Mucosa of stomach (tissue), 1 donor: ENCODE data around the gene FRMD5.

Source experiments
- H3K27me3 ChIP-seq: one replicate; pipeline ENCODE4 v1.7.0; 2013; ENCODE audit warnings: mild to moderate bottlenecking, low read length; ENCODE audit not compliant: control insufficient read depth, insufficient read depth
- H3K36me3 ChIP-seq: one replicate; pipeline ENCODE4 v1.7.0; 2013; ENCODE audit warnings: low read length; ENCODE audit not compliant: control insufficient read depth, insufficient read depth
- H3K4me1 ChIP-seq: one replicate; pipeline ENCODE4 v1.7.0; 2013; ENCODE audit warnings: mild to moderate bottlenecking, low read length; ENCODE audit not compliant: control insufficient read depth, insufficient read depth
- H3K4me3 ChIP-seq: one replicate; pipeline ENCODE4 v1.7.0; 2013; ENCODE audit warnings: low read length
- H3K9ac ChIP-seq: one replicate; pipeline ENCODE4 v1.7.0; 2013; ENCODE audit warnings: mild to moderate bottlenecking, low read length, moderate library complexity
- H3K9me3 ChIP-seq: one replicate; pipeline ENCODE4 v1.7.0; 2013; ENCODE audit warnings: mild to moderate bottlenecking, low read length, moderate library complexity; ENCODE audit not compliant: control insufficient read depth
- donor health status: Pancreatic carcinoma.

Gene FRMD5

DNA sequence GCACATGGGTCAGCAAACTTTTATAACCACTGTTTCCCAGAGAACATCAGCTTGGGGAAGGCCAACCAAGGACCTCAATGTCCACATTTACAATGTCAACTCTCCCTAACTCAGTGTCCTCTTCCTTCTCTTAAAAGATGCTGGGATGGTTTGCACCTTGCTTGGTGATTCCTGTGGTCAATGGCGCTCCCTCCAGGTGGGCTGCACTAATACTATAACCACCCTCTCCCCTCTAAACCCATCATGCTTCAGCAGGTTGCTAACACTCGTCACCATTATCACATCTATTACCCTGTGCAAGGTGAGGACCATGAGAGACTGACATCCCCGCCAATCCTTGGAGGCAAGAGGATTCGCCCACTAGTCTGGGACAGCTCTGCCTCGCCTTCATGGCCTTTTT, 65.2 kb downstream of the FRMD5 start:
- no peaks in the 10 kb centered on the region for H3K27me3 ChIP-seq

DNA sequence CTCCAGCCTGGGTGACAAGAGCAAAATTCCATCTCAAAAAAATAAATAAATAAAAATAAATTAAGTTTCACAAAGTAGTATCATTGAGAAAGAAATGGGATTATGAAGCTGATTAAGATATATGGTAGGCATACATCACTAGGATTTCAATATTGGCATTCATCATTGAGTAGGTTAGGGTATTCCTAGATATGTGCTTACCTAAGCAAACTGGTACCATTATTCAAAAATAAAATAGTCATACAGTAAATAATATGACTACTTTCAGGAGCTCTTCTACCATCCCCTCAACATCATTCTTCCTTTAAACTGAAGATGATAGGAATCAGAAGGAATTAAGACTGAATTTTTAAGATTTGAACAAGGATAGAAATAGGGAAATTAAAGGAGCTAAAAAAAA, 66.6 kb downstream of the FRMD5 start:
- H3K4me1 ChIP-seq, result no peaks in the 10 kb centered on the region
- no peaks in the 10 kb centered on the region for H3K27me3 ChIP-seq
- no peaks in the 10 kb centered on the region for H3K9me3 ChIP-seq
- no peak overlapping the region for H3K9ac ChIP-seq
- H3K36me3 ChIP-seq, result no peaks in the 10 kb centered on the region
- H3K4me3 ChIP-seq, result no peak overlapping the region

More for the DNA sequence above, 65.2 kb downstream of the FRMD5 start:
- no peaks in the 10 kb centered on the region for H3K9me3 ChIP-seq
- H3K4me1 ChIP-seq, result no peaks in the 10 kb centered on the region
- no peaks in the 10 kb centered on the region for H3K36me3 ChIP-seq
- H3K4me3 ChIP-seq, result no peak overlapping the region
- H3K9ac ChIP-seq, result no peak overlapping the region

GRCh38 chr15:44125879-44126278, 69.2 kb downstream of the FRMD5 start:
- H3K4me3 ChIP-seq, result no peak overlapping the region
- H3K27me3 ChIP-seq, result no peaks in the 10 kb centered on the region
- no peaks in the 10 kb centered on the region for H3K4me1 ChIP-seq
- no peaks in the 10 kb centered on the region for H3K9me3 ChIP-seq
- no peak overlapping the region for H3K9ac ChIP-seq
- H3K36me3 ChIP-seq, result no peaks in the 10 kb centered on the region

- no peaks in the 10 kb centered on the region for H3K4me1 ChIP-seq
- no peaks in the 10 kb centered on the region for H3K9me3 ChIP-seq
- H3K36me3 ChIP-seq, result no peaks in the 10 kb centered on the region
- H3K27me3 ChIP-seq, result no peaks in the 10 kb centered on the region
- no peak overlapping the region for H3K9ac ChIP-seq
- H3K4me3 ChIP-seq, result no peak overlapping the region
Observed at GRCh38 chr15:44102675-44103254, 92.3 kb downstream of the FRMD5 start.

- Histone ChIP-seq H3K4me1 (no peaks in the 10 kb centered on the region), H3K9me3 (no peaks in the 10 kb centered on the region)
Observed at GRCh38 chr15:44101944-44102343, 93.1 kb downstream of the FRMD5 start.

GRCh38 chr15:44101286-44101685, 93.8 kb downstream of the FRMD5 start:
- Histone ChIP-seq H3K27me3 (no peaks in the 10 kb centered on the region), H3K9me3 (no peaks in the 10 kb centered on the region), H3K4me1 (no peaks in the 10 kb centered on the region), H3K36me3 (no peaks in the 10 kb centered on the region), H3K9ac (no peak overlapping the region), H3K4me3 (no peak overlapping the region)

More at GRCh38 chr15:44101944-44102343, 93.1 kb downstream of the FRMD5 start:
- H3K27me3 ChIP-seq, result no peaks in the 10 kb centered on the region
- H3K4me3 ChIP-seq, result no peak overlapping the region
- H3K36me3 ChIP-seq, result no peaks in the 10 kb centered on the region
- no peak overlapping the region for H3K9ac ChIP-seq

- H3K4me3 ChIP-seq, result no peak overlapping the region
- no peaks in the 10 kb centered on the region for H3K4me1 ChIP-seq
- H3K27me3 ChIP-seq, result no peaks in the 10 kb centered on the region
- H3K9me3 ChIP-seq, result no peaks in the 10 kb centered on the region
- no peaks in the 10 kb centered on the region for H3K36me3 ChIP-seq
- H3K9ac ChIP-seq, result no peak overlapping the region
Observed at GRCh38 chr15:44099671-44100070, 95.4 kb downstream of the FRMD5 start.

- Histone ChIP-seq H3K4me3 (no peak overlapping the region), H3K36me3 (no peaks in the 10 kb centered on the region), H3K9me3 (no peaks in the 10 kb centered on the region), H3K4me1 (no peaks in the 10 kb centered on the region), H3K9ac (no peak overlapping the region), H3K27me3 (no peaks in the 10 kb centered on the region)
Observed at GRCh38 chr15:44097552-44097951, 97.5 kb downstream of the FRMD5 start.

- H3K4me3 ChIP-seq, result no peak overlapping the region
- H3K27me3 ChIP-seq, result no peaks in the 10 kb centered on the region
- H3K36me3 ChIP-seq, result no peaks in the 10 kb centered on the region
- no peaks in the 10 kb centered on the region for H3K9me3 ChIP-seq
- no peak overlapping the region for H3K9ac ChIP-seq
- no peaks in the 10 kb centered on the region for H3K4me1 ChIP-seq
Observed at GRCh38 chr15:44096596-44096995, 98.5 kb downstream of the FRMD5 start.

DNA sequence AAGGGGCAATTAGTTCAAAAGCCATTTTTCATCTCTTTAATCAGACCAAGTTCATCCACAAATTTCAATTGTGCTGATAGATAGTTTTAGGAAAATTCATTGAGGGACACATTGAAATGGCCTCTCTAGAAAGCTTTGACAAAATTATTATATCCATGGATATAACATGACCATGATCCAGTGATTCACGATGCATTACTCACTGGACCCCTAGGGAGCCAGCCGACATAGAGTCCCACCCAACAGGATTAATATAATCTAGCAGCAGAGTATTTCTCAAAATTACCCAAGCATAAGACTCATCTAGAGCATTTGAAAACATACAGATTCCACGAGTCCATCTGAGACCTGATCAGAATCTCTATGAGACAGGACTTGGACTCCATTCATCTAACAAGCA, 100.3 kb downstream of the FRMD5 start:
- Histone ChIP-seq H3K9me3 (no peaks in the 10 kb centered on the region), H3K9ac (no peak overlapping the region), H3K4me1 (no peaks in the 10 kb centered on the region), H3K27me3 (no peaks in the 10 kb centered on the region), H3K4me3 (no peak overlapping the region), H3K36me3 (no peaks in the 10 kb centered on the region)

DNA sequence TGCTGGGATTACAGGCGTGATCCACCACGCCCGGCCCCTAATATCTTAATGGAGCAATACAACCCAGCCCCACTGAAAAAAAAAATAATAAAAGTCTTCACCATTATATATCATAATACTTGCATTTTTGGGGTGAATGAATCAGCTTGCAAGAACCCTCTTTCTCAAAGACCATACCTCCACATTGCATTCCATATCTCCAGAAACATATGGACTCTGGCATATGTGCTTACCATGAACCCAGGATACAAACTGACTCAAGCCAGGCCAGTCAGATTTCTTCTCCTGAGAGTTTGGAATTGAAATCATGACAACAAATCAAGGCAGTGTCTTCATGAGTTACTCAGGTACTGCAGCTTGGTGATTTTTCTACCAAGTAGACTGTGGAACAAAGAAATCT, 101.2 kb downstream of the FRMD5 start:
- H3K9me3 ChIP-seq, result no peaks in the 10 kb centered on the region
- no peak overlapping the region for H3K4me3 ChIP-seq
- no peaks in the 10 kb centered on the region for H3K4me1 ChIP-seq
- H3K9ac ChIP-seq, result no peak overlapping the region
- H3K36me3 ChIP-seq, result no peaks in the 10 kb centered on the region
- H3K27me3 ChIP-seq, result no peaks in the 10 kb centered on the region

DNA sequence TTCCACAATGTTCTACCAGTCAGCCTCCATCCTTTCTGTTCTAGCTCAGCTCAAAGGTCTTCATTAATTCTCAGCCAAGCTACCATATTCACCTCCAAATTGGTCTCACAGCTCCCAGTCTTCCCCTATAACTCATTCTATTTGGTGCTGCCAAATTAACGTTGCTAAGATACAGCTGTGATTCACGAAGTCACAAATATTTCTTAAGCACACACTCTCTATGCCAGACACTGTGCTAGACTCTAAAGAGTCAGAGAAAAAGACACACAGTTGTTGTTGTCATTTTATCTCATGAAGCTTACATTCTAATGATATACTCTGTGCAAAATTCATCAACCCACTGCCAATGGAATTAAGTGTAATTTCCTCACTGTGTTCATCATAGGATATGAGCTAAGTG, 102.8 kb downstream of the FRMD5 start:
- Histone ChIP-seq H3K4me1 (no peaks in the 10 kb centered on the region), H3K9me3 (no peaks in the 10 kb centered on the region), H3K4me3 (no peak overlapping the region), H3K27me3 (no peaks in the 10 kb centered on the region), H3K9ac (no peak overlapping the region), H3K36me3 (no peaks in the 10 kb centered on the region)
